COLO668 (cell line): ENCODE data around the gene AFAP1L1.

ENCODE experiments used
- DNase-seq: peaks from one replicate; lab custom pipeline; 2025; ENCODE audit not compliant: unreplicated experiment; lab: John Stamatoyannopoulos, UW

The AFAP1L1 gene

GRCh38 chr5:149344151-149344550 is 72.5 kb downstream of the AFAP1L1 start:
- DNase-seq = no peak

- peak; percentile 93 for DNase-seq
Measured at GRCh38 chr5:149345147-149345891, 73.7 kb downstream of the AFAP1L1 start, which contains the start of gene GRPEL2. GRPEL2 (plus strand) TSS chr5:149345499; CDS start chr5:149345540, 41 bp downstream.

- no peak for DNase-seq
Measured at GRCh38 chr5:149345892-149346222, 74.2 kb downstream of the AFAP1L1 start.

- DNase-seq = no peak
Measured at GRCh38 chr5:149348518-149348917, 76.9 kb downstream of the AFAP1L1 start.

- no peak for DNase-seq
Measured at GRCh38 chr5:149349382-149349781, 77.7 kb downstream of the AFAP1L1 start.

GRCh38 chr5:149352169-149352568 is 80.5 kb downstream of the AFAP1L1 start:
- DNase-seq = no peak

- no peak for DNase-seq
Measured at GRCh38 chr5:149353911-149354310, 82.3 kb downstream of the AFAP1L1 start.

GRCh38 chr5:149355688-149356087 is 84.0 kb downstream of the AFAP1L1 start:
- no peak for DNase-seq

GRCh38 chr5:149356391-149356790 is 84.7 kb downstream of the AFAP1L1 start:
- DNase-seq = no peak

GRCh38 chr5:149357370-149358293 is 86.0 kb downstream of the AFAP1L1 start, which contains the start of gene PCYOX1L:
PCYOX1L (plus strand) TSS chr5:149358046; CDS start chr5:149358069, 23 bp downstream.
- DNase-seq = peak; percentile 90

- DNase-seq = peak; percentile 25
Measured at GRCh38 chr5:149358294-149358651, 86.6 kb downstream of the AFAP1L1 start.

GRCh38 chr5:149358868-149359495 is 87.3 kb downstream of the AFAP1L1 start:
- no peak for DNase-seq

- DNase-seq = no peak
Measured at GRCh38 chr5:149360272-149360671, 88.6 kb downstream of the AFAP1L1 start.

GRCh38 chr5:149362541-149362940 is 90.9 kb downstream of the AFAP1L1 start:
- no peak for DNase-seq

GRCh38 chr5:149363358-149363757 is 91.7 kb downstream of the AFAP1L1 start:
- DNase-seq = no peak

- no peak for DNase-seq
Measured at GRCh38 chr5:149363936-149364335, 92.3 kb downstream of the AFAP1L1 start.

- no peak for DNase-seq
Measured at GRCh38 chr5:149364719-149365118, 93.1 kb downstream of the AFAP1L1 start.

GRCh38 chr5:149365418-149365817 is 93.8 kb downstream of the AFAP1L1 start:
- DNase-seq = no peak

- DNase-seq = no peak
Measured at GRCh38 chr5:149366169-149366729, 94.6 kb downstream of the AFAP1L1 start.

GRCh38 chr5:149367249-149367971 is 95.8 kb downstream of the AFAP1L1 start:
- DNase-seq = peak; percentile 29
